ENCODE results near the gene SPO11. TPM values are rescaled to one million over a fixed set of nuclear protein-coding genes. Genes with fewer than 3 reads are reported as not detected.

SPO11 gene
- total RNA-seq, 1 experiment from 2014 or later: not detected

DNA sequence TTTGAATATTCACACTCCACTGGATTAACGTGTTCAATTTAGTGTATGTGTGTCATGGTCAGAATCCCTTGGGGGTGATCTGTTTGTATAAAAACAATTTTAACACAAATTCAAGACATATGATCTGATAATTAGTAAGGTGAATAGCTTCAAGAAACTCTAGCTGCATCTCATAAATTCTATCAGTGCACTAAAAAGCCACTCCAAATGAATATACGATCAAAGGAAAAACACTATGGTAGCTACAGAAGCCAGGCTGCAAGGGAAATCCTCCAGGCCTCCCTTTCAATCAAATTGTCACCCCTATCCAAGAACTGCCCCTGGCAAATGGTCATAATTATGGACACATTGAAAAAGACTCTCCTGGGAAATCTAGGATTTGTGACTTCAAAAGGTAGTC, 12.1 kb downstream of the SPO11 start:
- H3K4me3 ChIP-seq: no peak overlapping the region
- no peaks in the 10 kb centered on the region for H3F3A ChIP-seq (ENCODE audit: insufficient read depth, low read depth)
- BruUV-seq (replicated peaks): no TSS peak
- no peaks in the 10 kb centered on the region for H3K27me3 ChIP-seq (ENCODE audit: insufficient read depth, low read depth)
- no peaks in the 10 kb centered on the region for H3K9me3 ChIP-seq (ENCODE audit: insufficient read depth, low read depth)
- H3K27ac ChIP-seq: no peak overlapping the region
- POLR2A ChIA-PET (ENCODE audit: unreplicated experiment): no interaction called here
- H3K36me3 ChIP-seq (ENCODE audit: low read depth): no peaks in the 10 kb centered on the region
- no peaks in the 10 kb centered on the region for H4K20me1 ChIP-seq (ENCODE audit: insufficient read depth)
- H2AFZ ChIP-seq: no peak overlapping the region
- intact Hi-C loops (cut with micrococcal nuclease; ENCODE audit: unreplicated experiment): no loop called here
- TF ChIP-seq EZH2 (IDR thresholded peaks at IDR 0.05; ENCODE audit: low read depth): no peak
- TF ChIP-seq, protein P1, sequence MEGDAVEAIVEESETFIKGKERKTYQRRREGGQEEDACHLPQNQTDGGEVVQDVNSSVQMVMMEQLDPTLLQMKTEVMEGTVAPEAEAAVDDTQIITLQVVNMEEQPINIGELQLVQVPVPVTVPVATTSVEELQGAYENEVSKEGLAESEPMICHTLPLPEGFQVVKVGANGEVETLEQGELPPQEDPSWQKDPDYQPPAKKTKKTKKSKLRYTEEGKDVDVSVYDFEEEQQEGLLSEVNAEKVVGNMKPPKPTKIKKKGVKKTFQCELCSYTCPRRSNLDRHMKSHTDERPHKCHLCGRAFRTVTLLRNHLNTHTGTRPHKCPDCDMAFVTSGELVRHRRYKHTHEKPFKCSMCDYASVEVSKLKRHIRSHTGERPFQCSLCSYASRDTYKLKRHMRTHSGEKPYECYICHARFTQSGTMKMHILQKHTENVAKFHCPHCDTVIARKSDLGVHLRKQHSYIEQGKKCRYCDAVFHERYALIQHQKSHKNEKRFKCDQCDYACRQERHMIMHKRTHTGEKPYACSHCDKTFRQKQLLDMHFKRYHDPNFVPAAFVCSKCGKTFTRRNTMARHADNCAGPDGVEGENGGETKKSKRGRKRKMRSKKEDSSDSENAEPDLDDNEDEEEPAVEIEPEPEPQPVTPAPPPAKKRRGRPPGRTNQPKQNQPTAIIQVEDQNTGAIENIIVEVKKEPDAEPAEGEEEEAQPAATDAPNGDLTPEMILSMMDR (conservative IDR thresholded peaks at IDR 0.05): no peak
- no peaks in the 10 kb centered on the region for H3K79me2 ChIP-seq (ENCODE audit: low read depth)
- no peaks in the 10 kb centered on the region for H3K9me2 ChIP-seq (ENCODE audit: insufficient read depth)
- no peak overlapping the region for H3K4me2 ChIP-seq
- peaks cover 10% of the 10 kb centered on the region; the same call in 1 of the 2 replicates for H3K4me1 ChIP-seq (replicated peaks; ENCODE audit: insufficient read depth)
- DNase-seq: no peak
- CTCF ChIA-PET: no interaction called here

DNA sequence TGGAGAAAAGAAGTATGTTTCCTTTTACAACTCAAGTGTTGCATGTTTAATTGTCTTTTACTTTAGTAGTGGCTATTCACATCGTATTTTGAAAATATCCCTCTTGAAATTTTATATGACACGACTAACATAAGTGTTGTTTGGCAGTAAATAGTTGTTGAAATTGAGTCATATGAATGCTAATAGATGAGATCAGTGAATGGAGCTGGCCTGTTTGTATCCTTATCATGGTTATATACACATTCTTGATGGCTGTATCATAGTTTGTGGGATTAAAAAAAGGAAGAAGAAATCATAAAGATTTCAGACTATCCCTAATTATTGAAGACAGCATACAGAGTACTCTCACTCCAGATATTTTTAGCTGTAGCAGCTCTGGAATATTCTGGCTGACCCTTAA, 13.2 kb downstream of the SPO11 start:
- H3K9me2 ChIP-seq (ENCODE audit: insufficient read depth): no peaks in the 10 kb centered on the region
- no peak overlapping the region for H3K4me3 ChIP-seq
- H3K27me3 ChIP-seq (ENCODE audit: insufficient read depth, low read depth): no peaks in the 10 kb centered on the region
- POLR2A ChIA-PET (ENCODE audit: unreplicated experiment): no interaction called here
- no peak overlapping the region for H3K4me2 ChIP-seq
- no peak overlapping the region for H3K27ac ChIP-seq
- no peaks in the 10 kb centered on the region for H3K9me3 ChIP-seq (ENCODE audit: insufficient read depth, low read depth)
- intact Hi-C loops (cut with micrococcal nuclease; ENCODE audit: unreplicated experiment): no loop called here
- H2AFZ ChIP-seq: no peak overlapping the region
- no peaks in the 10 kb centered on the region for H3K79me2 ChIP-seq (ENCODE audit: low read depth)
- CTCF ChIA-PET: interaction anchor here (0.7 kb wide), 1 partner anchor 11 kb away, joined by 3 read pairs; no protein-coding TSS in a partner anchor
- H4K20me1 ChIP-seq (ENCODE audit: insufficient read depth): no peaks in the 10 kb centered on the region
- peak in 1 of 2 experiments; percentile 81 for DNase-seq
- H3K4me1 ChIP-seq (replicated peaks; ENCODE audit: insufficient read depth): peaks cover 10% of the 10 kb centered on the region; the same call in 1 of the 2 replicates
- no peaks in the 10 kb centered on the region for H3K36me3 ChIP-seq (ENCODE audit: low read depth)
- TF ChIP-seq, protein P1 (conservative IDR thresholded peaks at IDR 0.05): no peak
- no peak for TF ChIP-seq EZH2 (IDR thresholded peaks at IDR 0.05; ENCODE audit: low read depth)
- no peaks in the 10 kb centered on the region for H3F3A ChIP-seq (ENCODE audit: insufficient read depth, low read depth)
- BruUV-seq (replicated peaks): no TSS peak

DNA sequence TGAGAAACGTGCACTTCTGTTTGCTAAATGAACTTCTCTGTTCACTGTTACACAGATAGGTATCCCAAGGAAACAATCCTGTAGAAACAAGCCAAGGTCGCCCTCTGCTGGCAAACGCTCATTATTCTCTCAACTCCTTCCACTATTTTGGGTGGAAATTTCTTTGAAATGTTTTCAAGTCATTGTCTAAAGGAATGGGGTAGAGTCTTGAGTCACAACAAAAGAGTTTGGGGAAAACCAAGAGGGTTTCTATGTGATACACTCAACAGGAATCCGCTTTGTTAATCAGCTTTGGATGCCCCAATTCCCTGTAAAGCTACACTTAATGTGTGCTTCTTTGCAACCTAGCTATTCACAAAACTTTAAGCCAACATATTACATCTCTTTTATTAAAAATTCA, 16.9 kb downstream of the SPO11 start:
- no peaks in the 10 kb centered on the region for H4K20me1 ChIP-seq (ENCODE audit: insufficient read depth)
- peaks cover 5% of the 10 kb centered on the region for H3K79me2 ChIP-seq (ENCODE audit: low read depth)
- H3K4me2 ChIP-seq: no peak overlapping the region
- H3K27ac ChIP-seq: no peak overlapping the region
- intact Hi-C loops (cut with micrococcal nuclease; ENCODE audit: unreplicated experiment): loop anchor here (1.0 to 5.0 kb wide), 2 partner anchors 257 to 794 kb away; no protein-coding TSS in a partner anchor
- ChIA-PET CTCF (interaction anchor here (0.7 kb wide), 1 partner anchor 256 kb away, joined by 3 read pairs; no protein-coding TSS in a partner anchor), POLR2A (ENCODE audit: unreplicated experiment) (interaction anchor here (0.7 kb wide), 1 partner anchor 90 kb away, joined by 5 read pairs; no protein-coding TSS in a partner anchor)
- no peak overlapping the region for H2AFZ ChIP-seq
- H3K9me3 ChIP-seq (ENCODE audit: insufficient read depth, low read depth): no peaks in the 10 kb centered on the region
- no peak overlapping the region for H3K4me3 ChIP-seq
- H3K4me1 ChIP-seq (replicated peaks; ENCODE audit: insufficient read depth): peaks cover 10% of the 10 kb centered on the region; the same call in 1 of the 2 replicates
- no TSS peak for BruUV-seq (replicated peaks)
- TF ChIP-seq EZH2 (IDR thresholded peaks at IDR 0.05; ENCODE audit: low read depth): no peak
- TF ChIP-seq, protein P1 (conservative IDR thresholded peaks at IDR 0.05): peak; percentile 93
- H3F3A ChIP-seq (ENCODE audit: insufficient read depth, low read depth): peaks cover 11% of the 10 kb centered on the region
- DNase-seq: peak; percentile 70 to 73
- H3K36me3 ChIP-seq (ENCODE audit: low read depth): no peaks in the 10 kb centered on the region
- no peaks in the 10 kb centered on the region for H3K27me3 ChIP-seq (ENCODE audit: insufficient read depth, low read depth)
- no peaks in the 10 kb centered on the region for H3K9me2 ChIP-seq (ENCODE audit: insufficient read depth)
